ENCODE results near the gene BCAR1.
"Not testable (repeated sequence)": the region's sequence is repeated elsewhere in the genome, so short reads cannot be mapped to it uniquely, and the experiment has no call there.

Gene BCAR1

GRCh38 chr16:75271441-75272096 lies 20.1 kb upstream of the BCAR1 start:
- DNase-seq = no peak

DNA sequence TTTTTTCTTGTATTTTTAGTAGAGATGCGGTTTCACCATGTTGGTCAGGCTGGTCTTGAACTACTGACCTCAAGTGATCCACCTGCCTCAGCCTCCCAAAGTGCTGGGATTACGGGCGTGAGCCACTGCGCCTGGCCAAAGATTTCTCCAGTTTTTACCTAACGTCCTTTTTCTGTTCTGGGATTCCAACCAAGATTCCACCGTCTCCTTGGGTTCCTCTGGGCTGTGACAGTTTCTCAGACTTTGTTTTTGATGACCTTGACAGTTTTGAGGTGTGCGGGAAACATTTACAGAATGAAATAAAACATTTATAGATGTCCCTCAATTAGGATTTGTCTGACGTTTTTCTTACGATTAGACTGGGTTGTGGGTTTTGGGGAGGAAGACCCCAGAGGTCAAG lies 17.9 kb upstream of the BCAR1 start:
- DNase-seq = not testable (repeated sequence)

- DNase-seq = peak; percentile 79
These were observed 16.3 kb upstream of the BCAR1 start for GRCh38 chr16:75267631-75268264.

DNA sequence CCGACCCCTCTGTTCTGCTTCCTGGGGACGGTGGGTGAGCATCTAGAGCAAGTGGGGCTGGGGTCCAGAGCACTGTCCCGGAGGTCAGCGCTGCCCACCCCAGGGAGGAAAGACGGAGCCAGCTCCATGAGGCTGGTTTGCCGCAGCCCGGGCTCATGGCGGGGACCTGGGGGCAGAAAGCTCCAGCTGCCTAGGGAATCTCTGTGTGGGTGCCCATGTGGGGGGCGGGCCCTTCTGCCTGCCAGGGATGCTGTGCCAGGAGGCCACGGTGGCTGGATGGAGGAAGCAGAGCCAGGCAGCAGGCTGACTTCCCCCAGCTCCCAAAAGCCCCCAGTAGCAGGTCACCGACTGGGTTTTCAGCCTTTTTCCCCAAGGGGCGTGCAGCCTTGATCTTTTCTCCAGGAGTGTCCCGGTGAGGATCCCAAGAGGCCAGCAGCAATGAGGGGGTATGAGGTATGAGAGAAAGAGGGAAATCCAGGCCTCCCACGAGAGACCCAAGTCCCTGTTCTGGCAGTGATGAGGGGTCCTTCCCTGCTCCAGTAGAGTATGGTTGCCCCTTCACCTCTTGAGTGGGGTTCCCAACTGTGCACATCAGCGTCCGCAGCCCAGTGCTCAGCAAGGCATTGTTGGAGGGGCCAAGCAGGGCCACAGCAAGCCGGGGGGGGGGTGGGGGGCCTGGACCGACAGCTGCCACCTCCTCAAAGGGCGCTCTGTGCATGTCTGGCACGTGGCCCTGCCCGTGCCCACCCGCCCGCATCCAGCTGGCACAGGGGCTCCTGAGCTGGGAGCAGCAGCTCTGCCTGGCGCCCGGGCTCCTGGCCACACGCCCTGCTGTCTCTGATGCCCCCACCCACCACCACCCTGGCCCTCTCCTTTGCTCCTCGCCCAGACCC lies 15.6 kb upstream of the BCAR1 start:
- DNase-seq = no peak

DNA sequence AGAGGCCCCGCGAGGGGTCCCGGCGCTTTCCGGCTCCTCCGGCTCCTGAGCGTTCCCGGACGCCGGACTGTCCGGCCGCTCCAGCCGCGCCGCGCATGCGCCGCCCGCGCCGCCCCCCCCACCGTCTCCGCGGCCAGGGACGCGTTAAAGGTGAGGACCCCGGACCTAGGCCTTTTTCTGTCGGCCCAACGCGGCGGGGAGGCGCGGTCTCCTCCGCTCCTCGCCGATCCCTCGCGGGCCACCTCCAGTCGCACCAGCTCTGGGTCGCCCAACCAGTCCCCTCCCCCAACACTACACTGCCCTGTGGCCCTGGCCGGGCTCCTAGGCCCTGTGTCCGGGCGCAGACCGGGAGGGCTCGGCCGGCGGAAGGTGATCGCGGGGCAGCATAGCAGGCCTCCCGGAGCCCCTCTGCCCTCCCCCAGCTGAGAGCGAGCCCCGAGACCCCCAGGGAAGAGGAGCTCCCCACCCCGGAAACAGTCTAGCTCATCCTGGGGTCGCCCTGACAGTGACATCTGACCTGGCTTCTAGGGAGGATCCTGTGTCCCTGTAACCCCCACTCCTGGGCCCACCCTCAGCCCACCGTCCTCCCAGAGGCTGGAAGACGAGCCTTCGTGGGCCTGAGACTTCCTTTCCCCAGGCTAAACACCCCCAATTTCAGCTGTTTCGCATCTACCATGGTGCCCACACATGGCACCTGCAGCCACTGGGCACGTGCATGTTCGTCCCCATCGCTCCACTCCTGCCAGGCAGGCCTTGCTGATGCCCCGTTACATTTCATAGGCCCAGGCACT lies 14.7 kb upstream of the BCAR1 start:
- DNase-seq = peak; percentile 56

GRCh38 chr16:75264999-75265910 lies 13.8 kb upstream of the BCAR1 start:
- no peak for DNase-seq

- peak; percentile 35 for DNase-seq
These were observed 13.1 kb upstream of the BCAR1 start for GRCh38 chr16:75264457-75264998.

- DNase-seq = no peak
These were observed 12.6 kb upstream of the BCAR1 start for GRCh38 chr16:75263963-75264445.

GRCh38 chr16:75263291-75263962 lies 12.0 kb upstream of the BCAR1 start:
- DNase-seq = no peak

- no peak for DNase-seq
These were observed 11.3 kb upstream of the BCAR1 start for GRCh38 chr16:75262800-75263127.

DNA sequence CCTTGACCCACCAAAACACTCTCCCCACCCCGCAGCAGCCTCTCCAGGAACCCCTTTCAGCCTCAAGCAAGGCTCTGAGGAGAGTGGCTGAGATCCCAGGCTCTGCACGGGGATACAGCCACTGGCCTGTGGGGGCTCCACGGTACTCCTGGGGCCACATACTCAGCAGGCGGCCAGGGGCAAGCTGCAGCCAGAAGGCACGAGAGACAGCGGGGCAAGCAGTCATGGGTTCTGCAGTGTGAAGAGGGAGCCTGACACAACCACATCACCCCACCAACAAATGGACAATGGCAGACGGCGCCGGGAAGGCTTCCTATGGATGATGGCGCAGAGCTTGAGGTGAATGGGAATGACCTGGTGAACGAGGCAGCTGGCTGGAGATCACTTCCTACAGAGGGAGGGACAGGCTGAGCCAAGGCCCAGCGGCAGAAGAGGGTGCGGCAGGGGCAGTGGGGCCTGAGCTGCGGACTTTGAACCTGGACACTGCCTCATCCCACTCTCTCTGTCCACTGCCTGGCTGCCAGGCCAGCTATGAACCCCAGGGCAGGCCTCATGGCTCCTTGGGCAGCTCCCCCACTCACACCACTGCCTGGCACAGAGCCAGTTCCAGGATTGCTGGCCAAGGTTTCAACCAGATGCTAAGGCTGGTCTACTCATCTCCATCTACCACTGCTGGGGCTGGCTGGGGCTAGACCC lies 10.8 kb upstream of the BCAR1 start:
- no peak for DNase-seq

- DNase-seq = no peak
These were observed 10.2 kb upstream of the BCAR1 start for GRCh38 chr16:75261590-75262078.

- no peak for DNase-seq
These were observed 9.6 kb upstream of the BCAR1 start for GRCh38 chr16:75260851-75261589.

GRCh38 chr16:75258807-75259141 lies 7.3 kb upstream of the BCAR1 start:
- no peak for DNase-seq

GRCh38 chr16:75257886-75258806 lies 6.7 kb upstream of the BCAR1 start:
- DNase-seq = no peak

GRCh38 chr16:75256696-75257343 lies 5.4 kb upstream of the BCAR1 start:
- no peak for DNase-seq

DNA sequence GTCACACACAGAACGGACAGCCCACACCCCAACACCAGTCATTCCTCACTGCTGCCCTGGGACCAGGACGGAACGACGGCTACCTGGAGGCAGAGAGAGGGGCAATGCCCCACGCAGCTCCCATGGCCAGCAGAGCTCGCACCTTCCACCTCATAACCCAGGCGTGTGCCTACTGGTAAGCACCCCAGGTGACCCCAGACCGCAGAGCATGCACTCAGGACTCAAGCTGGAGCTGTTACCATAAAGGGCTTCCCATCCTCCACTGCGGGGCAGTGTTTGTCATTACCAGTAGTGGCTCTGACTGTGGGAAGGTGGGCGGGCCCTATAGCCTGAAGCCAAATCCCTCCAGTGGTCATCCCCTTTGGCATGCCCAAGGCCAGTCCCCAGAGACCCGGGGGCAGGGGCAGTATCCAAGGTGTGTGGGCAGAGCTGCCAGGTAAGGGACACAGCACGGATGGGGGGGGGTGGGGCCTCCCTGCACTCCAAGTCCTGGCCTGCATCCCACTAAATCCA lies 4.7 kb upstream of the BCAR1 start:
- no peak for DNase-seq
